HG02852 (cell line): ENCODE data around the gene HNRNPL.

Source experiments
- ATAC-seq: cut with Tn5 transposase; IDR thresholded peaks from one replicate; pipeline ENCODE4 v1.9.1; 2021; ENCODE audit warnings: mild to moderate bottlenecking, moderate library complexity; ENCODE audit not compliant: unreplicated experiment

The HNRNPL gene

GRCh38 chr19:38846097-38846496 lies 3.7 kb downstream of the HNRNPL start:
- ATAC-seq = no peak

- no peak for ATAC-seq
These were observed 4.3 kb downstream of the HNRNPL start for GRCh38 chr19:38845374-38846024.

GRCh38 chr19:38844093-38844686 lies 5.6 kb downstream of the HNRNPL start:
- ATAC-seq = no peak

- no peak for ATAC-seq
These were observed 6.5 kb downstream of the HNRNPL start for GRCh38 chr19:38843175-38843758.

- ATAC-seq = no peak
These were observed 7.2 kb downstream of the HNRNPL start for GRCh38 chr19:38842439-38843174.

GRCh38 chr19:38841787-38842438 lies 7.9 kb downstream of the HNRNPL start:
- ATAC-seq = no peak

GRCh38 chr19:38841180-38841766 lies 8.5 kb downstream of the HNRNPL start:
- no peak for ATAC-seq

- ATAC-seq = no peak
These were observed 9.2 kb downstream of the HNRNPL start for GRCh38 chr19:38840583-38840968.

- no peak for ATAC-seq
These were observed 9.8 kb downstream of the HNRNPL start for GRCh38 chr19:38839816-38840582.

GRCh38 chr19:38838986-38839761 lies 10.6 kb downstream of the HNRNPL start:
- ATAC-seq = no peak

GRCh38 chr19:38838208-38838985 lies 11.4 kb downstream of the HNRNPL start:
- ATAC-seq = no peak

GRCh38 chr19:38837656-38838121 lies 12.1 kb downstream of the HNRNPL start:
- no peak for ATAC-seq

GRCh38 chr19:38836983-38837626 lies 12.7 kb downstream of the HNRNPL start:
- no peak for ATAC-seq

GRCh38 chr19:38836159-38836982 lies 13.4 kb downstream of the HNRNPL start:
- ATAC-seq = no peak

- ATAC-seq = no peak
These were observed 15.2 kb downstream of the HNRNPL start for GRCh38 chr19:38834590-38834989.

GRCh38 chr19:38834104-38834490 lies 15.7 kb downstream of the HNRNPL start:
- no peak for ATAC-seq

GRCh38 chr19:38833092-38833425 lies 16.7 kb downstream of the HNRNPL start:
- no peak for ATAC-seq
